HepG2 (cell line): ENCODE data around the gene GALNT18. TPM values are rescaled to one million over a fixed set of nuclear protein-coding genes. Genes with fewer than 3 reads are reported as not detected.

Experiments
- ARNT2 ChIP-seq: sonication (generic); formaldehyde crosslinking; IDR thresholded peaks from 2 replicates; pipeline ENCODE4 v1.8.0; 2022; ENCODE audit warnings: mild to moderate bottlenecking, low read depth, missing genetic modification reagents, moderate library complexity
- ATF7 ChIP-seq, 2 experiments: fragments of 450-650 bp in 1 of 2; sonication (generic) in 1 of 2; formaldehyde crosslinking in 1 of 2; IDR thresholded peaks; 2 replicates each; pipeline versions ENCODE4 v1.4.0 to v1.6.1; 2016 to 2020; ENCODE audit warnings: antibody characterized with exemption in 1 of 2, mild to moderate bottlenecking in 1 of 2, missing genetic modification reagents in 1 of 2
- CTCF ChIP-seq: sonication (generic); formaldehyde crosslinking; IDR thresholded peaks from 2 replicates; pipeline ENCODE4 v1.5.0; 2020; ENCODE audit warnings: mild to moderate bottlenecking, missing genetic modification reagents, moderate library complexity
- GABPB1 ChIP-seq: IDR thresholded peaks from 2 replicates; pipeline ENCODE4 v1.6.1; 2016; ENCODE audit warnings: mild to moderate bottlenecking, missing genetic modification reagents, moderate library complexity, missing compliant biosample characterization
- MAZ ChIP-seq, 2 experiments: sonication (generic) in 1 of 2; formaldehyde crosslinking in 1 of 2; IDR thresholded peaks; 2 replicates each; pipeline versions ENCODE4 v1.5.0 to v1.6.1; 2012 to 2020; ENCODE audit warnings: low read depth in 2 of 2, mild to moderate bottlenecking in 2 of 2, borderline replicate concordance in 1 of 2, improper control_type of control experiment in 1 of 2, low read length in 1 of 2, missing genetic modification reagents in 1 of 2, moderate library complexity in 1 of 2
- MXD1 ChIP-seq: sonication (generic); formaldehyde crosslinking; IDR thresholded peaks from 2 replicates; pipeline ENCODE4 v1.4.0; 2020; ENCODE audit warnings: mild to moderate bottlenecking, missing genetic modification reagents
- NFYC ChIP-seq: IDR thresholded peaks from 2 replicates; pipeline ENCODE4 v1.6.1; 2016; ENCODE audit warnings: missing genetic modification reagents, missing compliant biosample characterization
- SAP130 ChIP-seq: IDR thresholded peaks from 2 replicates; pipeline ENCODE4 v1.6.1; 2016; ENCODE audit warnings: low read depth
- SP4 ChIP-seq: sonication (generic); formaldehyde crosslinking; IDR thresholded peaks from 2 replicates; pipeline ENCODE4 v1.8.1; 2023; ENCODE audit warnings: mild to moderate bottlenecking, missing genetic modification reagents
- TFDP1 ChIP-seq: IDR thresholded peaks from 2 replicates; pipeline ENCODE4 v1.6.1; 2016; ENCODE audit warnings: missing compliant biosample characterization, missing genetic modification reagents, borderline replicate concordance
- ZMYM4 ChIP-seq: sonication (generic); formaldehyde crosslinking; IDR thresholded peaks from 2 replicates; pipeline ENCODE4 v1.8.1; 2023; ENCODE audit warnings: mild to moderate bottlenecking, missing genetic modification reagents
- ZNF20 ChIP-seq: sonication (generic); formaldehyde crosslinking; IDR thresholded peaks from 2 replicates; pipeline ENCODE4 v1.4.0; 2020; ENCODE audit warnings: mild to moderate bottlenecking, moderate library complexity, missing genetic modification reagents
- ZNF629 ChIP-seq: sonication (generic); formaldehyde crosslinking; conservative IDR thresholded peaks from 2 replicates; pipeline ENCODE4 v1.5.0; 2020; ENCODE audit warnings: missing genetic modification reagents
- polyA plus RNA-seq, 8 experiments: library from polyadenylated mRNA; depleted of rRNA in 3 of 8; stranded (reverse) in 7 of 8; unstranded in 1 of 8; fragments of >200 nt; fragmentation: Illumina TruSeq in 4 of 8; extraction: Trizol in 4 of 8; gene quantifications; 2 replicates each; pipeline versions ENCODE4 v1.2.1 to v1.2.3, GENCODE V29; 2011 to 2016; ENCODE audit warnings: low read depth in 4 of 8, missing spikeins in 1 of 8, mixed read lengths in 1 of 8; ENCODE audit not compliant: insufficient read depth in 1 of 8
- total RNA-seq, 5 experiments: library from RNA; depleted of rRNA; stranded (reverse); fragments of >200 nt; fragmentation: Illumina TruSeq; extraction: Trizol; gene quantifications; 2 replicates each; pipeline ENCODE4 v1.2.3, GENCODE V29; 2016; ENCODE audit warnings: low read depth in 1 of 5
- TF ChIP-seq, protein P1 (sequence below): IDR thresholded peaks from 2 replicates; pipeline ENCODE4 v1.6.1; 2012; ENCODE audit warnings: inconsistent platforms
- TF ChIP-seq, protein P2 (sequence below): sonication (generic); formaldehyde crosslinking; IDR thresholded peaks from 2 replicates; pipeline ENCODE4 v1.4.0; 2020; ENCODE audit warnings: missing genetic modification reagents

The GALNT18 gene
- total and polyA plus RNA-seq, 2 of the 13 experiments (the other 11 are each of a cell fraction or from before 2014, with no cell fraction given): 0.11 TPM; not detected in 1

GRCh38 chr11:11621573-11622339 lies at the start of gene GALNT18 (continued):
- TF ChIP-seq ATF7 (IDR thresholded peaks at IDR 0.05) (no peak), ATF7 (CRISPR knock-in tag; IDR thresholded peaks at IDR 0.05) (0 out of 2 replicates have a peak, but pooled peaks have one; percentile 36), ZMYM4 (CRISPR knock-in tag) (peak; percentile 55; the same call in 1 of the 2 replicates), ARNT2 (CRISPR knock-in tag) (peak; percentile 58; the same call in 1 of the 2 replicates), SP4 (CRISPR knock-in tag) (peak; percentile 96), CTCF (CRISPR knock-in tag) (peak; percentile 57), MAZ (IDR thresholded peaks at IDR 0.05; ENCODE audit: borderline replicate concordance, low read depth, low read length) (peak; percentile 63; the same call in 1 of the 2 replicates), MAZ (CRISPR knock-in tag; IDR thresholded peaks at IDR 0.05; ENCODE audit: low read depth) (no peak), ZNF629 (CRISPR knock-in tag) (no peak), MXD1 (0 out of 2 replicates have a peak, but pooled peaks have one; percentile 42), GABPB1 (CRISPR knock-in tag) (peak; percentile 60; the same call in 1 of the 2 replicates), SAP130 (CRISPR knock-in tag) (peak; percentile 20; the same call in 1 of the 2 replicates), TFDP1 (CRISPR knock-in tag) (peak; percentile 52; the same call in 1 of the 2 replicates), NFYC (CRISPR knock-in tag) (peak; percentile 85), ZNF20 (CRISPR knock-in tag) (no peak)
- TF ChIP-seq, protein P1, sequence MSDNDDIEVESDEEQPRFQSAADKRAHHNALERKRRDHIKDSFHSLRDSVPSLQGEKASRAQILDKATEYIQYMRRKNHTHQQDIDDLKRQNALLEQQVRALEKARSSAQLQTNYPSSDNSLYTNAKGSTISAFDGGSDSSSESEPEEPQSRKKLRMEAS: peak; percentile 35
- TF ChIP-seq, protein P2, sequence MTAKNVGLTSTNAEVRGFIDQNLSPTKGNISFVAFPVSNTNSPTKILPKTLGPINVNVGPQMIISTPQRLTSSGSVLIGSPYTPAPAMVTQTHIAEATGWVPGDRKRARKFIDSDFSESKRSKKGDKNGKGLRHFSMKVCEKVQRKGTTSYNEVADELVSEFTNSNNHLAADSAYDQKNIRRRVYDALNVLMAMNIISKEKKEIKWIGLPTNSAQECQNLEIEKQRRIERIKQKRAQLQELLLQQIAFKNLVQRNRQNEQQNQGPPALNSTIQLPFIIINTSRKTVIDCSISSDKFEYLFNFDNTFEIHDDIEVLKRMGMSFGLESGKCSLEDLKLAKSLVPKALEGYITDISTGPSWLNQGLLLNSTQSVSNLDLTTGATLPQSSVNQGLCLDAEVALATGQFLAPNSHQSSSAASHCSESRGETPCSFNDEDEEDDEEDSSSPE (CRISPR knock-in tag): peak; percentile 55; the same call in 1 of the 2 replicates
